Body of pancreas (tissue), 4 donors: ENCODE measurements around the gene GRM8. TPM values are rescaled to one million over a fixed set of nuclear protein-coding genes. Genes with fewer than 3 reads are reported as not detected.

Experiments used
- ATAC-seq: fragments of 150-250 bp; one replicate; pipeline ENCODE4 v1.9.1; 2016
- DNase-seq, 4 donors: peaks; one replicate each; pipeline ENCODE4 v3.0.0-alpha.2; 2019
- H3K27ac ChIP-seq, 4 donors: fragments of 200-600 bp; sonication (generic); 1 replicate in 3 of 4; 2 replicates in 1 of 4; pipeline versions ENCODE4 v1.5.1 to v1.6.1; 2016 to 2019; ENCODE audit warnings: mild to moderate bottlenecking in 1 of 4, mixed read lengths in 1 of 4, moderate library complexity in 1 of 4
- H3K27me3 ChIP-seq, 2 donors: fragments of 200-600 bp; sonication (generic); one replicate each; pipeline ENCODE4 v1.6.0; 2016; ENCODE audit warnings: mild to moderate bottlenecking in 1 of 2
- H3K36me3 ChIP-seq, 2 donors: fragments of 200-600 bp; sonication (generic); replicated peaks in 1 of 2; 2 replicates each; pipeline ENCODE4 v1.5.1; 2016; ENCODE audit warnings: low read depth in 2 of 2; ENCODE audit not compliant: insufficient read depth in 1 of 2
- H3K4me1 ChIP-seq: fragments of 200-600 bp; sonication (generic); one replicate; pipeline ENCODE4 v1.6.0; 2016
- H3K4me3 ChIP-seq, 2 donors: fragments of 200-600 bp; sonication (generic); 1 replicate in 1 of 2; 2 replicates in 1 of 2; pipeline ENCODE4 v1.5.1; 2016 to 2019
- H3K9me3 ChIP-seq, 3 donors: fragments of 200-600 bp; sonication (generic); 1 replicate in 2 of 3; 2 replicates in 1 of 3; pipeline ENCODE4 v1.5.1; 2016
- POLR2A ChIP-seq, 3 donors: fragments of 450-650 bp; IDR thresholded peaks; one replicate each; pipeline ENCODE4 v1.6.1; 2016; ENCODE audit warnings: antibody characterized with exemption in 3 of 3, mild to moderate bottlenecking in 2 of 3
- WGBS, 2 donors: methylation state at CpG; one replicate each; pipeline ENCODE4 v1.1.5; 2017; 5-methylcytosine and 5-hydroxymethylcytosine counted together
- intact Hi-C: fragments of 100-400 bp; cut with DNase I; formaldehyde crosslinking; loops from one replicate; pipeline ENCODE4 v1.15.1; 2023
- total RNA-seq, 2 donors: library from RNA; depleted of rRNA; stranded (reverse); fragments of >200 nt; gene quantifications; one replicate each; pipeline ENCODE4 v1.1.0, GENCODE V29; 2016
- TF ChIP-seq, protein P1 (sequence below), 7 experiments: fragments of 450-650 bp in 4 of 7; fragments of 200-600 bp in 3 of 7; sonication (generic) in 3 of 7; IDR thresholded peaks; one replicate each; pipeline ENCODE4 v1.5.1; 2016 to 2019; ENCODE audit warnings: antibody characterized with exemption in 7 of 7

GRM8 gene
- total RNA-seq, 2 donors from 2014 or later = 2.3 TPM; not detected in 1

DNA sequence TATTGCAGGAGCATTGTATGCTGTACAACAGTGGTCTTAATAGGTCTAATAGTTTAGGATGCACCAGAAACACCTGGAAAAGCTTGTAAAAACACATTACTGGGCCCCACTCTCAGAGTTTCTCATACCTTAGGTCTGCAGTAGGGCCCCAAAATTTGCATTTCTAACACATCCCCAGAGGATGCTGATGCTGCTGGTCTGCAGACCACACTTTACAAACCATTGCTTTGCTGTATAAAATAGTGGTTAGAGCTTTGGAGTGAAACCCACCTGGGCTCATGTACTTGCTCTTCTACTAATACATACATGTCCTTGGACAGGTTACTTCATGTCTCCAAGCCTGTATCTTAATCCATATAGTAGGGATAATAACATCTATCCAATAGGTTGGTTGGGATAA is 279.7 kb downstream of the GRM8 start:
- DNase-seq (no peak), ATAC-seq (no peak)
- H3K4me1 ChIP-seq = no peaks in the 10 kb centered on the region
- no peaks in the 10 kb centered on the region for H3K36me3 ChIP-seq
- no peak overlapping the region for H3K27ac ChIP-seq
- H3K27me3 ChIP-seq = no peaks in the 10 kb centered on the region
- no peak for TF ChIP-seq POLR2A (IDR thresholded peaks at IDR 0.05)
- TF ChIP-seq, protein P1, sequence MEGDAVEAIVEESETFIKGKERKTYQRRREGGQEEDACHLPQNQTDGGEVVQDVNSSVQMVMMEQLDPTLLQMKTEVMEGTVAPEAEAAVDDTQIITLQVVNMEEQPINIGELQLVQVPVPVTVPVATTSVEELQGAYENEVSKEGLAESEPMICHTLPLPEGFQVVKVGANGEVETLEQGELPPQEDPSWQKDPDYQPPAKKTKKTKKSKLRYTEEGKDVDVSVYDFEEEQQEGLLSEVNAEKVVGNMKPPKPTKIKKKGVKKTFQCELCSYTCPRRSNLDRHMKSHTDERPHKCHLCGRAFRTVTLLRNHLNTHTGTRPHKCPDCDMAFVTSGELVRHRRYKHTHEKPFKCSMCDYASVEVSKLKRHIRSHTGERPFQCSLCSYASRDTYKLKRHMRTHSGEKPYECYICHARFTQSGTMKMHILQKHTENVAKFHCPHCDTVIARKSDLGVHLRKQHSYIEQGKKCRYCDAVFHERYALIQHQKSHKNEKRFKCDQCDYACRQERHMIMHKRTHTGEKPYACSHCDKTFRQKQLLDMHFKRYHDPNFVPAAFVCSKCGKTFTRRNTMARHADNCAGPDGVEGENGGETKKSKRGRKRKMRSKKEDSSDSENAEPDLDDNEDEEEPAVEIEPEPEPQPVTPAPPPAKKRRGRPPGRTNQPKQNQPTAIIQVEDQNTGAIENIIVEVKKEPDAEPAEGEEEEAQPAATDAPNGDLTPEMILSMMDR (IDR thresholded peaks at IDR 0.05) = no peak
- no peak overlapping the region for H3K4me3 ChIP-seq
- no peaks in the 10 kb centered on the region for H3K9me3 ChIP-seq
- intact Hi-C loops = no loop called here

DNA sequence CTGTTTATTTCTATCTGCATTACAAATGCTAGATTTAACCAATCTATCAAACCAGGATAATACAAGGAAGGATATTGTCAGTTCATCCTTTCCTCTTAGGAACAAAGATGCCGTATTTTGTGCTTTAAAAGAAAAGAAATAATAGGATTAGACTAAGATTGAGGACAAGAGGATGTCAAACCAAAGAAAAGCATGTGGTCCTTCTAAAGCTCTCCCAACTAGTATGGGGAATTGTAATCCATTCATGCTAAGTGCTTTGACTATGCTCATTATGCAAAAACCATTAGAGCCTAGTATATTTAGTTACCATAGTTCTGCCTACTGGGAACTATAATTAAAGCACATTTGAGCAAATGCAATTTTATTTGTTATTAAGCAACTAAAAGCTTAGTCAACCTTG is 280.2 kb downstream of the GRM8 start:
- intact Hi-C loops = no loop called here
- 74 to 93% methylated on average over 1 of the region's 1 CpG for WGBS, 2 donors
- no peak for ATAC-seq
- H3K9me3 ChIP-seq = no peaks in the 10 kb centered on the region
- no peaks in the 10 kb centered on the region for H3K36me3 ChIP-seq
- H3K27ac ChIP-seq = no peak overlapping the region
- H3K4me1 ChIP-seq = no peaks in the 10 kb centered on the region
- TF ChIP-seq POLR2A (IDR thresholded peaks at IDR 0.05) = no peak
- TF ChIP-seq, protein P1 (IDR thresholded peaks at IDR 0.05) = no peak
- no peak for DNase-seq
- no peak overlapping the region for H3K4me3 ChIP-seq
- H3K27me3 ChIP-seq = no peaks in the 10 kb centered on the region

DNA sequence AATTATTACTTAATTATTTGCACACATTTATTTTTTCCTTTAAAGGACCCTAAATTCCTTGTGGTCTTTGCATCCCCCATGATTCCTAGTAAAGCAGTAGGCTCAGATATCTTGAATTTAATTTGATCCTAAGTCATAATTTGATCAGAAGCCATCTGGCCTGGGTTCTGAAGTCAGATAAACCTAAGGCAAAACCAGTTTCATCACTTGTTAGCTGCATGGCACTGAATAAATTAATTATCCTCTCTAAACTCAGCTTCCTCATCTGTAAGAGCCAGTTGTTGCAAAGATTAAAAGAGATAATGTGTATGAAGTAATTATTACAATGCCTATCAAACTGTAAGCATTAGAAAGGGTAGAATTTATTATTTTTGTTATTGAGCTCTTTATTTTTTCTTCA is 293.1 kb downstream of the GRM8 start:
- Histone ChIP-seq H3K4me1 (no peaks in the 10 kb centered on the region), H3K4me3 (no peak overlapping the region), H3K27ac (no peak overlapping the region), H3K9me3 (no peaks in the 10 kb centered on the region), H3K27me3 (no peaks in the 10 kb centered on the region), H3K36me3 (no peaks in the 10 kb centered on the region)
- TF ChIP-seq, protein P1 (IDR thresholded peaks at IDR 0.05) = no peak
- no peak for TF ChIP-seq POLR2A (IDR thresholded peaks at IDR 0.05)
- intact Hi-C loops = no loop called here
- DNase-seq = no peak
- no peak for ATAC-seq

GRCh38 chr7:126958367-126958766 is 294.4 kb downstream of the GRM8 start:
- Histone ChIP-seq H3K27me3 (no peaks in the 10 kb centered on the region), H3K36me3 (no peaks in the 10 kb centered on the region), H3K27ac (no peak overlapping the region), H3K4me1 (no peaks in the 10 kb centered on the region), H3K9me3 (no peaks in the 10 kb centered on the region), H3K4me3 (no peak overlapping the region)
- TF ChIP-seq, protein P1 (IDR thresholded peaks at IDR 0.05) = no peak
- TF ChIP-seq POLR2A (IDR thresholded peaks at IDR 0.05) = no peak
- ATAC-seq (no peak), DNase-seq (no peak)
- 93 to 95% methylated on average over 11 to 17 of the region's 17 CpGs for WGBS, 2 donors
- intact Hi-C loops = no loop called here

GRCh38 chr7:126957443-126957842 is 295.3 kb downstream of the GRM8 start:
- Histone ChIP-seq H3K27me3 (no peaks in the 10 kb centered on the region), H3K4me3 (no peak overlapping the region), H3K27ac (no peak overlapping the region), H3K9me3 (no peaks in the 10 kb centered on the region), H3K36me3 (no peaks in the 10 kb centered on the region), H3K4me1 (no peaks in the 10 kb centered on the region)
- intact Hi-C loops = no loop called here
- no peak for TF ChIP-seq POLR2A (IDR thresholded peaks at IDR 0.05)
- TF ChIP-seq, protein P1 (IDR thresholded peaks at IDR 0.05) = no peak
- DNase-seq = no peak
- WGBS, 2 donors = 80 to 88% methylated on average over 2 to 9 of the region's 9 CpGs
- ATAC-seq = no peak
